Measurements from ENCODE around the gene ACSS1. TPM values are rescaled to one million over a fixed set of nuclear protein-coding genes. Genes with fewer than 3 reads are reported as not detected.

ACSS1 gene
- total and polyA plus RNA-seq, 2 of the 8 experiments (the other 6 are each of a cell fraction or from before 2014, with no cell fraction given) = 2.6 to 3.4 TPM

GRCh38 chr20:25057234-25058050 is 497 bp downstream of the ACSS1 start (continued):
- TF ChIP-seq CHD7 (IDR thresholded peaks at IDR 0.05; ENCODE audit: insufficient replicate concordance, low read length) (no peak), EZH2 (IDR thresholded peaks at IDR 0.05; ENCODE audit: low read depth, low read length, severe bottlenecking) (peak; percentile 78), POLR2A (IDR thresholded peaks at IDR 0.05; ENCODE audit: control extremely low read depth in 1 of 2, low read depth in 2 of 2, low read length in 2 of 2) (no peak), HDAC6 (IDR thresholded peaks at IDR 0.05; ENCODE audit: low read depth, low read length) (no peak), SRF (IDR thresholded peaks at IDR 0.05; ENCODE audit: low read depth, low read length) (no peak), CREB1 (IDR thresholded peaks at IDR 0.05) (no peak), GTF2F1 (IDR thresholded peaks at IDR 0.05; ENCODE audit: borderline replicate concordance, low read depth, low read length) (no peak), JUN (IDR thresholded peaks at IDR 0.05; ENCODE audit: low read depth, low read length) (no peak), BCL11A (IDR thresholded peaks at IDR 0.05; ENCODE audit: low read depth in 2 of 2, low read length in 2 of 2) (no peak), RFX5 (IDR thresholded peaks at IDR 0.05; ENCODE audit: borderline replicate concordance, low read depth, low read length) (no peak), TAF7 (optimal IDR thresholded peaks at IDR 0.05; ENCODE audit: borderline replicate concordance, low read depth, low read length) (no peak)
